Measurements from ENCODE around the gene OPN1MW2. TPM values are rescaled to one million over a fixed set of nuclear protein-coding genes. Genes with fewer than 3 reads are reported as not detected.

The OPN1MW2 gene
- total RNA-seq, 1 donor from 2014 or later = not detected

Other genes with a start within 250 kb of the OPN1MW2 start
- 74.6 TPM for gene HCFC1, start 247.9 kb upstream of the OPN1MW2 start, total RNA-seq (ENCODE audit: unreplicated experiment)
- 12.0 TPM for gene TMEM187, start 247.0 kb upstream of the OPN1MW2 start, total RNA-seq (ENCODE audit: unreplicated experiment)
- 89.9 TPM for gene IRAK1, start 199.9 kb upstream of the OPN1MW2 start, total RNA-seq (ENCODE audit: unreplicated experiment)
- gene MECP2, start 122.0 kb upstream of the OPN1MW2 start, total RNA-seq (ENCODE audit: unreplicated experiment) = 60.0 TPM
- not detected for gene OPN1LW, start 75.5 kb upstream of the OPN1MW2 start, total RNA-seq (ENCODE audit: unreplicated experiment)
- gene OPN1MW, start 37.2 kb upstream of the OPN1MW2 start, total RNA-seq (ENCODE audit: unreplicated experiment) = not detected
- not detected for gene OPN1MW3, start 37.8 kb downstream of the OPN1MW2 start, total RNA-seq (ENCODE audit: unreplicated experiment)
- not detected for gene TEX28, start 75.4 kb downstream of the OPN1MW2 start, total RNA-seq (ENCODE audit: unreplicated experiment)
- gene TKTL1, start 76.0 kb downstream of the OPN1MW2 start, total RNA-seq (ENCODE audit: unreplicated experiment) = 7.1 TPM
- gene FLNA, start 154.9 kb downstream of the OPN1MW2 start, total RNA-seq (ENCODE audit: unreplicated experiment) = 1,022 TPM
- gene EMD, start 159.5 kb downstream of the OPN1MW2 start, total RNA-seq (ENCODE audit: unreplicated experiment) = 44.7 TPM
- gene RPL10, start 178.6 kb downstream of the OPN1MW2 start, total RNA-seq (ENCODE audit: unreplicated experiment) = 3,704 TPM
- gene DNASE1L1, start 189.5 kb downstream of the OPN1MW2 start, total RNA-seq (ENCODE audit: unreplicated experiment) = 38.6 TPM
- 56.4 TPM for gene TAFAZZIN, start 191.8 kb downstream of the OPN1MW2 start, total RNA-seq (ENCODE audit: unreplicated experiment)
- gene ATP6AP1, start 208.9 kb downstream of the OPN1MW2 start, total RNA-seq (ENCODE audit: unreplicated experiment) = 100 TPM
- 157 TPM for gene GDI1, start 217.4 kb downstream of the OPN1MW2 start, total RNA-seq (ENCODE audit: unreplicated experiment)
- gene FAM50A, start 224.4 kb downstream of the OPN1MW2 start, total RNA-seq (ENCODE audit: unreplicated experiment) = 77.0 TPM
- 54.5 TPM for gene PLXNA3, start 238.5 kb downstream of the OPN1MW2 start, total RNA-seq (ENCODE audit: unreplicated experiment)

Data from endothelial cell (in vitro differentiated cells).